HepG2 (cell line): ENCODE measurements around the gene SPIN1. TPM values are rescaled to one million over a fixed set of nuclear protein-coding genes. Genes with fewer than 3 reads are reported as not detected.

Experiments
- ATAC-seq: fragments of 200-7000 bp; cut with Tn5 transposase; 3 replicates; pipeline ENCODE4 v1.9.1; 2020; ENCODE audit warnings: mild to moderate bottlenecking, moderate library complexity
- BruUV-seq: library from RNA; stranded (reverse); fragments of 400-500 nt; replicated peaks from 2 replicates; lab custom pipeline; 2021; lab: Mats Ljungman, UMichigan
- CTCF ChIA-PET: fragments of 300-600 bp; formaldehyde crosslinking; extraction: SDS; loops from one replicate; lab custom pipeline; 2021; ENCODE audit warnings: low total read pairs, inconsistent platforms, low intra/inter-chr PET ratio; lab: Yijun Ruan, JAX
- POLR2A ChIA-PET: fragments of 350-600 bp; sonication (Branson Sonifier 250); formaldehyde crosslinking; loops from one replicate; lab custom pipeline; 2020; ENCODE audit warnings: antibody characterized with exemption, inconsistent platforms; lab: Yijun Ruan, JAX
- DNase-seq: peaks from one replicate; pipeline ENCODE4 v3.0.0-alpha.2; 2015; ENCODE audit warnings: low spot score
- FAIRE-seq: peaks from 3 replicates; lab custom pipeline; 2011; peaks lifted over from hg19 to GRCh38; lab: Jason Lieb, UNC
- H2AFZ ChIP-seq: one replicate; pipeline ENCODE4 v1.6.1; 2011; ENCODE audit warnings: low read length, inconsistent platforms
- H3K27ac ChIP-seq: fragments of 300-600 bp; 3 replicates; pipeline ENCODE4 v1.8.0; 2011; ENCODE audit warnings: mixed run types, mild to moderate bottlenecking, mixed read lengths, low read length, inconsistent platforms; ENCODE audit not compliant: insufficient read depth; ENCODE audit errors: extremely low read length
- H3K27me3 ChIP-seq, 2 experiments: fragments of 200-600 bp in 1 of 2; 2 replicates in 1 of 2; 3 replicates in 1 of 2; pipeline versions ENCODE4 v1.6.0 to v1.8.0; 2011; ENCODE audit warnings: low read length in 2 of 2, mild to moderate bottlenecking in 2 of 2, moderate library complexity in 2 of 2, inconsistent platforms in 1 of 2; ENCODE audit not compliant: insufficient read depth in 2 of 2, control insufficient read depth in 1 of 2
- H3K36me3 ChIP-seq, 2 experiments: fragments of 200-600 bp in 1 of 2; replicated peaks in 1 of 2; 2 replicates in 1 of 2; 3 replicates in 1 of 2; pipeline versions ENCODE4 v1.5.1 to v1.8.0; 2011; ENCODE audit warnings: low read length in 2 of 2, inconsistent platforms in 1 of 2; ENCODE audit not compliant: insufficient read depth in 2 of 2, control insufficient read depth in 1 of 2
- H3K4me1 ChIP-seq: 2 replicates; pipeline ENCODE4 v1.5.1; 2012; ENCODE audit warnings: low read length, inconsistent platforms; ENCODE audit not compliant: insufficient read depth
- H3K4me2 ChIP-seq: 2 replicates; pipeline ENCODE4 v1.6.0; 2011; ENCODE audit warnings: low read depth, low read length, inconsistent platforms
- H3K4me3 ChIP-seq, 3 experiments: fragments of 200-600 bp in 1 of 3; sonication (generic), shearing (Covaris generic) in 1 of 3; replicated peaks in 1 of 3; 2 replicates each; pipeline ENCODE4 v1.5.1; 2011 to 2016; ENCODE audit warnings: low read length in 3 of 3, inconsistent platforms in 2 of 3, low read depth in 2 of 3, mild to moderate bottlenecking in 2 of 3, control low read depth in 1 of 3, mixed read lengths in 1 of 3; ENCODE audit not compliant: insufficient read depth in 1 of 3
- H3K79me2 ChIP-seq: one replicate; pipeline ENCODE4 v1.6.1; 2011; ENCODE audit warnings: low read length, inconsistent platforms; ENCODE audit not compliant: insufficient read depth
- H3K9ac ChIP-seq: 2 replicates; pipeline ENCODE4 v1.6.0; 2011; ENCODE audit warnings: mild to moderate bottlenecking, low read depth, low read length, inconsistent platforms; ENCODE audit not compliant: insufficient read depth
- H3K9me3 ChIP-seq: 2 replicates; pipeline ENCODE4 v1.5.1; 2012; ENCODE audit warnings: mild to moderate bottlenecking, low read length
- H4K20me1 ChIP-seq: 2 replicates; pipeline ENCODE4 v1.6.0; 2011; ENCODE audit warnings: inconsistent platforms, mild to moderate bottlenecking, low read length, moderate library complexity; ENCODE audit not compliant: insufficient read depth
- BHLHE40 ChIP-seq: IDR thresholded peaks from 2 replicates; pipeline ENCODE4 v1.6.1; 2011; ENCODE audit warnings: low read length, improper control_type of control experiment
- DR1 ChIP-seq: sonication (generic); formaldehyde crosslinking; IDR thresholded peaks from 2 replicates; pipeline ENCODE4 v1.8.0; 2021; ENCODE audit warnings: mild to moderate bottlenecking, missing genetic modification reagents, inconsistent platforms
- ESRRA ChIP-seq: sonication (generic); formaldehyde crosslinking; IDR thresholded peaks from 2 replicates; pipeline ENCODE4 v1.5.1; 2020; ENCODE audit warnings: mild to moderate bottlenecking, low read depth, missing genetic modification reagents
- GPN1 ChIP-seq: sonication (generic); formaldehyde crosslinking; IDR thresholded peaks from 2 replicates; pipeline ENCODE4 v1.5.1; 2020; ENCODE audit warnings: missing genetic modification reagents, borderline replicate concordance
- NFE2L1 ChIP-seq: sonication (generic); formaldehyde crosslinking; IDR thresholded peaks from 2 replicates; pipeline ENCODE4 v1.4.0; 2020; ENCODE audit warnings: missing genetic modification reagents, mild to moderate bottlenecking, borderline replicate concordance
- PTBP1 ChIP-seq: fragments of 200-400 bp; formaldehyde crosslinking; IDR thresholded peaks from 2 replicates; pipeline ENCODE4 v1.6.1; 2018; ENCODE audit warnings: low read length, low read depth; ENCODE audit not compliant: poor library complexity, severe bottlenecking
- REPIN1 ChIP-seq: sonication (generic); formaldehyde crosslinking; IDR thresholded peaks from 2 replicates; pipeline ENCODE4 v1.8.0; 2022; ENCODE audit warnings: missing genetic modification reagents, low read depth, mild to moderate bottlenecking, borderline replicate concordance
- RXRB ChIP-seq: IDR thresholded peaks from 2 replicates; pipeline ENCODE4 v1.6.1; 2016; ENCODE audit warnings: borderline replicate concordance, missing genetic modification reagents, missing compliant biosample characterization
- ZNF672 ChIP-seq: sonication (generic); formaldehyde crosslinking; IDR thresholded peaks from 2 replicates; pipeline ENCODE4 v1.8.1; 2022; ENCODE audit warnings: missing genetic modification reagents
- WGBS: methylation state at CpG from one replicate; pipeline ENCODE4 v1.1.6; 2017; ENCODE audit warnings: low lambda C conversion rate; 5-methylcytosine and 5-hydroxymethylcytosine counted together
- in situ Hi-C: cut with HindIII; loops from 2 replicates; pipeline ENCODE4 v1.10.0; 2017; ENCODE audit warnings: low pct_unique_long_range_greater_than_20kb; ENCODE audit not compliant: extremely low pct_ligation_motif_present
- intact Hi-C: fragments of 100-400 bp; cut with micrococcal nuclease; formaldehyde crosslinking; loops from one replicate; pipeline ENCODE4 v1.10.0; 2022; ENCODE audit not compliant: unreplicated experiment
- polyA plus RNA-seq, 8 experiments: library from polyadenylated mRNA; depleted of rRNA in 3 of 8; stranded (reverse) in 7 of 8; unstranded in 1 of 8; fragments of >200 nt; fragmentation: Illumina TruSeq in 4 of 8; extraction: Trizol in 4 of 8; gene quantifications; 2 replicates each; pipeline versions ENCODE4 v1.2.1 to v1.2.3, GENCODE V29; 2011 to 2016; ENCODE audit warnings: low read depth in 4 of 8, missing spikeins in 1 of 8, mixed read lengths in 1 of 8; ENCODE audit not compliant: insufficient read depth in 1 of 8
- total RNA-seq, 5 experiments: library from RNA; depleted of rRNA; stranded (reverse); fragments of >200 nt; fragmentation: Illumina TruSeq; extraction: Trizol; gene quantifications; 2 replicates each; pipeline ENCODE4 v1.2.3, GENCODE V29; 2016; ENCODE audit warnings: low read depth in 1 of 5

Gene SPIN1
- total and polyA plus RNA-seq, 2 of the 13 experiments (the other 11 are each of a cell fraction or from before 2014, with no cell fraction given): 20.0 to 24.3 TPM

DNA sequence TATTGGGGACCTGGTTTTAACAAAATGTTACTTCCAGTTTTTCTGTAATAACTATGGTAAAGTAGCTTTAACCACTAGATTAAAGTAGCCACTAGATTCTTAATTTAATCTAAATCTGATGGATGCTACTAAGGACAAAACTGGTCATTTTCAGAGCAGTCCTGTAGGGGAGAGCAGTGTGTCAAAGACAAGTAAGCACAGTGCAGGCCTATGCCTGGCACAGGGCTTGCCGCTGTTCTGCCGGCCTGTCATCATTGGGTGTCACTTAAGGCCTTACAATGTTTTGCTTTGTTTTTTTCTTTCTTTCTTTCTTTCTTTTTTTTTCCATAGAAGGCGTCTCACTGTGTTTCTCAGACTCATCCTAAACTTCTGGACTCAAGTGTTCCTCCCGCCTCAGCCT lies 93.7 kb downstream of the SPIN1 start:
- 96% methylated on average over 4 of the region's 4 CpGs for WGBS
- no peak overlapping the region for H3K4me2 ChIP-seq
- no peaks in the 10 kb centered on the region for H3K79me2 ChIP-seq
- TF ChIP-seq GPN1 (CRISPR knock-in tag) (no peak), NFE2L1 (no peak), ESRRA (CRISPR knock-in tag) (no peak), DR1 (CRISPR knock-in tag) (no peak), PTBP1 (no peak), ZNF672 (CRISPR knock-in tag) (no peak)
- no peak for DNase-seq
- no peak overlapping the region for H2AFZ ChIP-seq
- intact Hi-C loops: no loop called here
- no peaks in the 10 kb centered on the region for H3K9me3 ChIP-seq
- H3K4me3 ChIP-seq: no peak overlapping the region
- in situ Hi-C loops: no loop called here
- no peaks in the 10 kb centered on the region for H4K20me1 ChIP-seq
- FAIRE-seq: no peak
- POLR2A ChIA-PET: no interaction called here
- no peak overlapping the region for H3K9ac ChIP-seq
- peaks cover 7% of the 10 kb centered on the region; the same call in 1 of the 2 replicates for H3K4me1 ChIP-seq
- no peaks in the 10 kb centered on the region for H3K27me3 ChIP-seq
- CTCF ChIA-PET: no interaction called here
- H3K36me3 ChIP-seq: no peaks in the 10 kb centered on the region
- peak; percentile 64; the same call in 2 of the 3 replicates for ATAC-seq
- no peak overlapping the region for H3K27ac ChIP-seq
- no TSS peak for BruUV-seq

GRCh38 chr9:88488166-88488565 lies 99.9 kb downstream of the SPIN1 start:
- Histone ChIP-seq H2AFZ (no peak overlapping the region), H4K20me1 (no peaks in the 10 kb centered on the region), H3K4me1 (peaks cover 7% of the 10 kb centered on the region; the same call in 1 of the 2 replicates), H3K4me2 (no peak overlapping the region), H3K9ac (no peak overlapping the region), H3K36me3 (no peaks in the 10 kb centered on the region), H3K9me3 (no peaks in the 10 kb centered on the region), H3K79me2 (no peaks in the 10 kb centered on the region), H3K4me3 (no peak overlapping the region), H3K27me3 (no peaks in the 10 kb centered on the region), H3K27ac (no peak overlapping the region)
- no peak for DNase-seq
- in situ Hi-C loops: no loop called here
- intact Hi-C loops: no loop called here
- TF ChIP-seq REPIN1 (CRISPR knock-in tag) (no peak), RXRB (no peak), BHLHE40 (no peak)
- ChIA-PET CTCF (no interaction called here), POLR2A (no interaction called here)
- no TSS peak for BruUV-seq
- no peak for FAIRE-seq
- 98% methylated on average over 4 of the region's 4 CpGs for WGBS
- no peak for ATAC-seq
